ENCODE results near the gene NTF3. TPM values are rescaled to one million over a fixed set of nuclear protein-coding genes. Genes with fewer than 3 reads are reported as not detected.

The NTF3 gene
- total RNA-seq, 6 donors from 2014 or later = 0.46 to 0.71 (median 0.54) TPM; not detected in 3

GRCh38 chr12:5513406-5513805 lies 81.5 kb downstream of the NTF3 start:
- no peaks in the 10 kb centered on the region for H3K27me3 ChIP-seq
- TF ChIP-seq POLR2A (IDR thresholded peaks at IDR 0.05) (no peak), CTCF (IDR thresholded peaks at IDR 0.05) (no peak), POLR2AphosphoS5 (IDR thresholded peaks at IDR 0.05) (no peak), EP300 (IDR thresholded peaks at IDR 0.05) (no peak)
- ATAC-seq (ENCODE audit: low FRiP score in 2 of 2) = no peak
- 85 to 93% methylated on average over 4 of the region's 4 CpGs for WGBS, 2 donors
- DNase-seq = no peak
- H3K9me3 ChIP-seq = no peaks in the 10 kb centered on the region
- H3K4me3 ChIP-seq = no peak overlapping the region
- no peaks in the 10 kb centered on the region for H3K36me3 ChIP-seq
- H3K27ac ChIP-seq = no peak overlapping the region
- H3K4me1 ChIP-seq = peaks cover 4 to 12% (median 7%) of the 10 kb centered on the region in 4 donors

- Histone ChIP-seq H3K4me1 (peaks cover 4 to 12% (median 7%) of the 10 kb centered on the region in 4 donors), H3K4me3 (no peak overlapping the region), H3K27ac (no peak overlapping the region), H3K36me3 (no peaks in the 10 kb centered on the region), H3K27me3 (no peaks in the 10 kb centered on the region), H3K9me3 (no peaks in the 10 kb centered on the region)
- DNase-seq (no peak), ATAC-seq (ENCODE audit: low FRiP score in 2 of 2) (no peak)
- TF ChIP-seq EP300 (IDR thresholded peaks at IDR 0.05) (no peak), POLR2A (IDR thresholded peaks at IDR 0.05) (no peak), POLR2AphosphoS5 (IDR thresholded peaks at IDR 0.05) (no peak), CTCF (IDR thresholded peaks at IDR 0.05) (no peak)
- 81 to 84% methylated on average over 5 to 6 of the region's 6 CpGs for WGBS, 2 donors
These were observed 82.1 kb downstream of the NTF3 start for GRCh38 chr12:5514016-5514415.

GRCh38 chr12:5514545-5514944 lies 82.6 kb downstream of the NTF3 start:
- DNase-seq (no peak), ATAC-seq (ENCODE audit: low FRiP score in 2 of 2) (no peak)
- no peak for TF ChIP-seq EP300 (IDR thresholded peaks at IDR 0.05)
- no peak for TF ChIP-seq POLR2A (IDR thresholded peaks at IDR 0.05)
- H3K9me3 ChIP-seq = no peaks in the 10 kb centered on the region
- no peak overlapping the region for H3K27ac ChIP-seq
- 94 to 95% methylated on average over 4 of the region's 4 CpGs for WGBS, 2 donors
- H3K4me3 ChIP-seq = no peak overlapping the region
- H3K36me3 ChIP-seq = no peaks in the 10 kb centered on the region
- peaks cover 4 to 12% (median 7%) of the 10 kb centered on the region in 4 donors for H3K4me1 ChIP-seq
- no peaks in the 10 kb centered on the region for H3K27me3 ChIP-seq

- ATAC-seq (ENCODE audit: low FRiP score in 2 of 2) (no peak), DNase-seq (no peak)
- Histone ChIP-seq H3K9me3 (no peaks in the 10 kb centered on the region), H3K4me3 (no peak overlapping the region), H3K27me3 (no peaks in the 10 kb centered on the region), H3K36me3 (no peaks in the 10 kb centered on the region), H3K27ac (no peak overlapping the region), H3K4me1 (peaks cover 4 to 12% (median 7%) of the 10 kb centered on the region in 4 donors)
- TF ChIP-seq EP300 (IDR thresholded peaks at IDR 0.05) = no peak
- 97 to 100% methylated on average over 1 of the region's 1 CpG for WGBS, 2 donors
These were observed 83.5 kb downstream of the NTF3 start for GRCh38 chr12:5515458-5515857.

GRCh38 chr12:5516371-5517241 lies 84.7 kb downstream of the NTF3 start:
- TF ChIP-seq POLR2AphosphoS5 (IDR thresholded peaks at IDR 0.05) (no peak), POLR2A (IDR thresholded peaks at IDR 0.05) (no peak), CTCF (IDR thresholded peaks at IDR 0.05) (no peak), EP300 (IDR thresholded peaks at IDR 0.05) (no peak)
- Histone ChIP-seq H3K9me3 (no peaks in the 10 kb centered on the region), H3K4me1 (peaks cover 4 to 8% (median 5%) of the 10 kb centered on the region in 4 donors), H3K4me3 (no peak overlapping the region), H3K36me3 (no peaks in the 10 kb centered on the region), H3K27me3 (no peaks in the 10 kb centered on the region), H3K27ac (no peak overlapping the region)
- DNase-seq (no peak), ATAC-seq (ENCODE audit: low FRiP score in 2 of 2) (no peak)
- 93 to 94% methylated on average over 8 of the region's 8 CpGs for WGBS, 2 donors

Data from upper lobe of left lung (tissue), 6 donors.